Measurements from ENCODE around the gene RAB30. TPM values are rescaled to one million over a fixed set of nuclear protein-coding genes. Genes with fewer than 3 reads are reported as not detected.

Gene RAB30
- total RNA-seq, 1 donor from 2014 or later = 15.5 TPM

- intact Hi-C loops (cut with DNase I) = no loop called here
- DNase-seq (no peak), ATAC-seq (no peak)
- TF ChIP-seq CTCF (IDR thresholded peaks at IDR 0.05) = no peak
- Histone ChIP-seq H3K4me3 (no peak overlapping the region), H3K27ac (no peak overlapping the region), H3K27me3 (ENCODE audit: low read depth) (no peaks in the 10 kb centered on the region), H3K36me3 (no peaks in the 10 kb centered on the region), H3K4me1 (no peaks in the 10 kb centered on the region), H3K9me3 (no peaks in the 10 kb centered on the region)
Measured at GRCh38 chr11:83097429-83098075, 25.9 kb upstream of the RAB30 start.

- no peak for ATAC-seq
- no peaks in the 10 kb centered on the region for H3K4me1 ChIP-seq
- H3K4me3 ChIP-seq = no peak overlapping the region
- TF ChIP-seq CTCF (IDR thresholded peaks at IDR 0.05) = no peak
- intact Hi-C loops (cut with DNase I) = no loop called here
- H3K9me3 ChIP-seq = no peaks in the 10 kb centered on the region
- H3K27ac ChIP-seq = no peak overlapping the region
- no peaks in the 10 kb centered on the region for H3K36me3 ChIP-seq
- DNase-seq = no peak
- H3K27me3 ChIP-seq (ENCODE audit: low read depth) = no peaks in the 10 kb centered on the region
Measured at GRCh38 chr11:83093634-83094033, 21.9 kb upstream of the RAB30 start.

GRCh38 chr11:83092488-83093384, 21.0 kb upstream of the RAB30 start:
- no peaks in the 10 kb centered on the region for H3K4me1 ChIP-seq
- DNase-seq (no peak), ATAC-seq (no peak)
- H3K27ac ChIP-seq = no peak overlapping the region
- no peaks in the 10 kb centered on the region for H3K9me3 ChIP-seq
- intact Hi-C loops (cut with DNase I) = no loop called here
- no peaks in the 10 kb centered on the region for H3K27me3 ChIP-seq (ENCODE audit: low read depth)
- no peak for TF ChIP-seq CTCF (IDR thresholded peaks at IDR 0.05)
- H3K36me3 ChIP-seq = no peaks in the 10 kb centered on the region
- H3K4me3 ChIP-seq = no peak overlapping the region

- no peaks in the 10 kb centered on the region for H3K9me3 ChIP-seq
- intact Hi-C loops (cut with DNase I) = no loop called here
- no peak for TF ChIP-seq CTCF (IDR thresholded peaks at IDR 0.05)
Measured at GRCh38 chr11:83088965-83089364, 17.3 kb upstream of the RAB30 start.

GRCh38 chr11:83087035-83087434, 15.3 kb upstream of the RAB30 start:
- Histone ChIP-seq H3K4me3 (no peak overlapping the region), H3K27ac (no peak overlapping the region), H3K27me3 (ENCODE audit: low read depth) (no peaks in the 10 kb centered on the region), H3K9me3 (no peaks in the 10 kb centered on the region), H3K4me1 (no peaks in the 10 kb centered on the region), H3K36me3 (no peaks in the 10 kb centered on the region)
- TF ChIP-seq CTCF (IDR thresholded peaks at IDR 0.05) = no peak
- no peak for DNase-seq
- intact Hi-C loops (cut with DNase I) = no loop called here
- no peak for ATAC-seq

More at GRCh38 chr11:83088965-83089364, 17.3 kb upstream of the RAB30 start:
- Histone ChIP-seq H3K27ac (no peak overlapping the region), H3K27me3 (ENCODE audit: low read depth) (no peaks in the 10 kb centered on the region), H3K4me3 (no peak overlapping the region), H3K4me1 (no peaks in the 10 kb centered on the region), H3K36me3 (no peaks in the 10 kb centered on the region)
- ATAC-seq = no peak
- no peak for DNase-seq
